ENCODE measurements around the gene PADI4. TPM values are rescaled to one million over a fixed set of nuclear protein-coding genes. Genes with fewer than 3 reads are reported as not detected.

Gene PADI4
- total RNA-seq, 1 donor from 2014 or later, result not detected

DNA sequence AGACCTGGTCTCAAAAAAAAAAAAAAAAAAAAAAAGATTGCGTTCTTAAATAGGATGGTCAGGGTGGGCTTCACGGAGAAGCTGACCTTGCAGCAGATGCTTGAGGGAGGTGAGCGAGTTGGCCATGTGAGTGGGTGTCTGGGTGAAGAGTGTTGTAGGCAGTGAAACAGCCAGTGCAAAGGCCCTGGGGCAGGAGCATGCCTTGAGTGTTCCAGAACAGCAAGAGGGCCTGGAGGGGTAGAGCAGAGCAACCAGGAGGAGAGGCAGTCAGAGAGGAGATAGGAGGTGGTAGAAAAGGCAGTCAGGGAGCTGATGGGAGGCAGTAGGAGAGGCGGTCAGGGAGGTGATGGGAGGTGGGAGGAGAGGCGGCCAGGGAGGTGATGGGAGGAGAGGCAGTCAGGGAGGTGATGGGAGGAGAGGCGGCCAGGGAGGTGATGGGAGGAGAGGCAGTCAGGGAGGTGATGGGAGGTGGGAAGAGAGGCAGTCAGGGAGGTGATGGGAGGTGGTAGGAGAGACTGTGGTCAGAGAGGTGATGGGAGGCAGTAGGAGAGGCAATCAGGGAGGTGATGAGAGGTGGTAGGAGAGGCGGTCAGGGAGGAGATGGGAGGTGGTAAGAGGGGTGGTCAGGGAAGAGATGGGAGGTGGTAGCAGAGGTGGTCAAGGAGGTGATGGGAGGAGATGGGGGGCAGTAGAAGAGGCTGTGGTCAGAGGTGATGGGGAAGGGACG, 43.8 kb downstream of the PADI4 start:
- no peaks in the 10 kb centered on the region for H3K27me3 ChIP-seq
- DNase-seq (ENCODE audit: low spot score in 2 of 2), result no peak
- TF ChIP-seq, protein P1, sequence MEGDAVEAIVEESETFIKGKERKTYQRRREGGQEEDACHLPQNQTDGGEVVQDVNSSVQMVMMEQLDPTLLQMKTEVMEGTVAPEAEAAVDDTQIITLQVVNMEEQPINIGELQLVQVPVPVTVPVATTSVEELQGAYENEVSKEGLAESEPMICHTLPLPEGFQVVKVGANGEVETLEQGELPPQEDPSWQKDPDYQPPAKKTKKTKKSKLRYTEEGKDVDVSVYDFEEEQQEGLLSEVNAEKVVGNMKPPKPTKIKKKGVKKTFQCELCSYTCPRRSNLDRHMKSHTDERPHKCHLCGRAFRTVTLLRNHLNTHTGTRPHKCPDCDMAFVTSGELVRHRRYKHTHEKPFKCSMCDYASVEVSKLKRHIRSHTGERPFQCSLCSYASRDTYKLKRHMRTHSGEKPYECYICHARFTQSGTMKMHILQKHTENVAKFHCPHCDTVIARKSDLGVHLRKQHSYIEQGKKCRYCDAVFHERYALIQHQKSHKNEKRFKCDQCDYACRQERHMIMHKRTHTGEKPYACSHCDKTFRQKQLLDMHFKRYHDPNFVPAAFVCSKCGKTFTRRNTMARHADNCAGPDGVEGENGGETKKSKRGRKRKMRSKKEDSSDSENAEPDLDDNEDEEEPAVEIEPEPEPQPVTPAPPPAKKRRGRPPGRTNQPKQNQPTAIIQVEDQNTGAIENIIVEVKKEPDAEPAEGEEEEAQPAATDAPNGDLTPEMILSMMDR (IDR thresholded peaks at IDR 0.05), result no peak
- H3K4me1 ChIP-seq, result no peaks in the 10 kb centered on the region
- H3K36me3 ChIP-seq, result no peaks in the 10 kb centered on the region
- H3K27ac ChIP-seq, result no peak overlapping the region
- H3K9me3 ChIP-seq, result no peaks in the 10 kb centered on the region
- H3K4me3 ChIP-seq, result no peak overlapping the region
- intact Hi-C loops (cut with DNase I), result no loop called here

DNA sequence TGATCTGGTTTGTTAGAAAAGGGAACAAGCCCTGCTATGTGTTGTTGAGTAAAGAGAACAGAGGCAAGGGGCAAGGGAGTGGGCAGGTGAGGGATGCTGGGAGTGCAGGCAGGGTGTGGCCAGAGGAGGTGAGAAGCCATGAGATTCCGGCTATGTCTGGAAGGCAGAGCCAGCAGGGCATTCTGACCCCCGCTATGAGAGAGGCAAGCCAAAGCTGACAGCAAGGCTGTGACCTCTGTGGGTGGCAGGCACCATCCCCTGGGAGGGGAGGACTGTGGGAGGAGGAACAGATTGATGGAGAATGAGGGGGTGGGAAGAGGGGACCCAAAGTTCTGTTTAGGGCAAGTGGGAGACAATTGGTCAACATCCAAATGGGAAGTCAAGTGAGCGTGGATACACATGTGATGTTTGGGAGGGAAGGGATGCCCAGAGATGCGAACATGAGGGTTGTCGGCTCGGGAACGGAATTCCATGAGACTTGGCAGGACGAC, 44.5 kb downstream of the PADI4 start:
- Histone ChIP-seq H3K36me3 (no peaks in the 10 kb centered on the region), H3K27me3 (no peaks in the 10 kb centered on the region), H3K4me3 (no peak overlapping the region), H3K4me1 (no peaks in the 10 kb centered on the region), H3K9me3 (no peaks in the 10 kb centered on the region), H3K27ac (no peak overlapping the region)
- TF ChIP-seq, protein P1 (IDR thresholded peaks at IDR 0.05), result no peak
- DNase-seq (ENCODE audit: low spot score in 2 of 2), result no peak
- intact Hi-C loops (cut with DNase I), result no loop called here

DNA sequence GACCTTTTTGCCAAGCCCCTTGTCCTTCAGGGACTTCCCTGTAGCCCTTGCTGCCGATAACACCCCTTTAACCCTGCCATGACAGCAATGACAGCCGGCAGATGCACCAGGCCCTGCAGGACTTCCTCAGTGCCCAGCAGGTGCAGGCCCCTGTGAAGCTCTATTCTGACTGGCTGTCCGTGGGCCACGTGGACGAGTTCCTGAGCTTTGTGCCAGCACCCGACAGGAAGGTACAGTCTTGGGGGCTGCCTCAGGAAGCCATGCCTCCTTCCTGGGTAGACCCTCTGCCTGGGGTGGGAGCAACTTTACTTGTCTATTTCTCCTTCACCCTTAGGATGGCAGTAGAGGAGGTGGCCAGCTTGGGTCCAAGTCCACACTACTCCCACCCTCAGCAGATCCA, 47.9 kb downstream of the PADI4 start:
- Histone ChIP-seq H3K4me3 (no peak overlapping the region), H3K27ac (no peak overlapping the region), H3K4me1 (no peaks in the 10 kb centered on the region), H3K9me3 (no peaks in the 10 kb centered on the region), H3K36me3 (no peaks in the 10 kb centered on the region), H3K27me3 (no peaks in the 10 kb centered on the region)
- intact Hi-C loops (cut with DNase I), result no loop called here
- DNase-seq (ENCODE audit: low spot score in 2 of 2), result no peak
- TF ChIP-seq, protein P1 (IDR thresholded peaks at IDR 0.05), result no peak

DNA sequence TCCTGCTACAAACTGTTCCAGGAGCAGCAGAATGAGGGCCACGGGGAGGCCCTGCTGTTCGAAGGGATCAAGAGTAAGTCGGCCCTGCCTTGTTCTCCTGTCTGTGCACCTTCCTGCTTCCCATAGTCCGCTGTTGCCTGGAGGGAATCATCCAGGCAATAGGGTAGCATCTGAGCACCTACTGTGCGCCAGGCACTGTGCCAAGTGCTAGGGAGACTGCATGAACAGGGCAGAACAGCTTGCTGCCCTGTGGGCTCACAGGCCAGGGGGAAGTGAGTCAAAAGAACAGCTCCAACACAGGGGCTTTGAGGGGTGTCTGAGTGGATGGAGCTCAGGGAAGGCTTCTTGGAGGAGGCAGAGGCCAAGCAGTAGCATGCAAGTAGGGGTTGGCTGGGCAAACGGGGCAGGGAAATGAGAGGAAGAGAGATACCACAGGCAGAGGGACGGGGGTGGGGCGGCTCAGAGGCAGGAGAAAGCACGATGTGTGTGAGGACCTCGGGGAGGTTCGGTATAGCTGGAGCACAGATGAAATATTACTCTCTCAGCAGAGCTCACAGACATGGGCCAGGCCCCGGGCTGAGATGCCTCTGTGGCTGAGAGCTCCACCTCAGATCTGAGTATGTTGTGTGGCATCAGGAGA, 48.5 kb downstream of the PADI4 start:
- intact Hi-C loops (cut with DNase I), result no loop called here
- TF ChIP-seq, protein P1 (IDR thresholded peaks at IDR 0.05), result no peak
- Histone ChIP-seq H3K4me3 (no peak overlapping the region), H3K27ac (no peak overlapping the region), H3K36me3 (no peaks in the 10 kb centered on the region), H3K9me3 (no peaks in the 10 kb centered on the region), H3K27me3 (no peaks in the 10 kb centered on the region), H3K4me1 (no peaks in the 10 kb centered on the region)
- no peak for DNase-seq (ENCODE audit: low spot score in 2 of 2)

DNA sequence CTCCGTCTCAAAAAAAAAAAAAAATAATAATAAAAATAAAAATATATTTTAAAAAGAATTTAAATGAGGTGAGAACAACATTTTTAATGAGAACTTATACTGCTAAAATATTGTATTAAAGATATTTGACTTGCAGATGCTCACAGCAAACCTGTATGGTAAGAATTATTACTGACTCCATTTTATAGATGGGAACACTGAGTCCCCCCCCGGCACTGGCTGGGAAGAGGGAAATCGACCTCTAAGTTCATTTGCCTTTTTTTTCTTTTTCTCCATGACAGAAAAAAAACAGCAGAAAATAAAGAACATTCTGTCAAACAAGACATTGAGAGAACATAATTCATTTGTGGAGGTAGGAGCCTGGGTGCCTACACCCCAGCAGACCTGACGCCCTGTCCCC, 50.6 kb downstream of the PADI4 start:
- TF ChIP-seq, protein P1 (IDR thresholded peaks at IDR 0.05), result no peak
- no peak for DNase-seq (ENCODE audit: low spot score in 2 of 2)
- Histone ChIP-seq H3K27me3 (no peaks in the 10 kb centered on the region), H3K4me1 (no peaks in the 10 kb centered on the region), H3K9me3 (no peaks in the 10 kb centered on the region), H3K4me3 (no peak overlapping the region), H3K27ac (no peak overlapping the region), H3K36me3 (no peaks in the 10 kb centered on the region)
- intact Hi-C loops (cut with DNase I), result no loop called here
